BLaER1 (cell line): ENCODE data around the gene AHCYL1.

ENCODE experiments used
- H3K27ac ChIP-seq: shearing (Covaris generic); formaldehyde crosslinking; 2 replicates; pipeline ENCODE4 v1.8.1; 2022
- H3K27me3 ChIP-seq: shearing (Covaris generic); formaldehyde crosslinking; 2 replicates; pipeline ENCODE4 v1.8.1; 2022
- H3K36me3 ChIP-seq: shearing (Covaris generic); formaldehyde crosslinking; 2 replicates; pipeline ENCODE4 v1.8.1; 2022
- H3K4me1 ChIP-seq: shearing (Covaris generic); formaldehyde crosslinking; 2 replicates; pipeline ENCODE4 v1.8.1; 2022
- H3K4me2 ChIP-seq: shearing (Covaris generic); formaldehyde crosslinking; 2 replicates; pipeline ENCODE4 v1.8.1; 2022
- H3K4me3 ChIP-seq: shearing (Covaris generic); formaldehyde crosslinking; 2 replicates; pipeline ENCODE4 v1.8.1; 2022
- H3K9ac ChIP-seq: shearing (Covaris generic); formaldehyde crosslinking; 2 replicates; pipeline ENCODE4 v1.8.1; 2022
- H3K9me3 ChIP-seq: shearing (Covaris generic); formaldehyde crosslinking; 2 replicates; pipeline ENCODE4 v1.8.1; 2022
- H4K20me1 ChIP-seq: shearing (Covaris generic); formaldehyde crosslinking; 2 replicates; pipeline ENCODE4 v1.8.1; 2022
- Cebpa-rat ChIP-seq: shearing (Covaris generic); IDR thresholded peaks from 2 replicates; pipeline ENCODE4 v1.8.1; 2022

Gene AHCYL1

DNA sequence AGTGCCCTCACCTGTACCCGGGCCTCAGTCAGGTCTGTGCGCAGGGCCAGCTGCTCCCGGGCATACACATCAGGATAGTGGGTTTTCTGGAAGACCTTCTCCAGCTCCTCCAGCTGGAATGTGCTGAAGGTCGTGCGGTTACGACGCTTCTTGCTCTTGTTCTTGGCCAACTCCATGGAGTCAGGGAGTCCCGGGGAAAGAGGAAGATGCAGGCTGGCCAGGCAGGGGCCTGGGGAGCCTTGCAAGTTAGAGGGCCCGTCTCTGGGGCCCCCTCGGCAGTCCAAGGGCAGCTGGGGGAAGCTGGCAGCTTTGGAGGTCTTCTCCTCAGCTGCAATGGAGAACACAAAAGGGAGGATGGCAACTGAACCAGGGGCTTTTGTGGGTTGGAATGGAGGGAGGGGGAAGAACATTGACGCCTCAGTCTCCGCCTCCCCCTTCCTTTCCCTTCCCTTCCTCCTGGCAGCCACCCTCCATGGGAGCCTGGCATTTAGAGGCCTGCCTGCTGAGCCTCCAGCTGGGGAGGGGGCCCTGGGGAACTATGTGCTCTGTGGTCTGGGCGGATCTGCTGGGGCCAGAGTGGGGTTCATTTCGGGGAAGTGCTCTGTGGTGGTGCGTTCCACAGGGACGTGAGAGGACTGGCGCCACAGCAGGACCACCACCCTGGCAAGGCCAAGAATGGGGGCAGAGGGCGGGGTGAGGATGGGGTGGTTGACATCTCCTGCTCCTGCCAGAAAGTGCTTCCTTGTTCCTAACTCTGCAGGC, 80.2 kb downstream of the AHCYL1 start:
- Histone ChIP-seq H3K9ac (no peak overlapping the region), H3K9me3 (0 out of 2 replicates have a peak, but pooled peaks cover 7% of the 10 kb centered on the region), H4K20me1 (peaks cover 77% of the 10 kb centered on the region), H3K27me3 (peaks cover 45% of the 10 kb centered on the region), H3K4me2 (peak overlapping the region; percentile 54), H3K4me1 (peaks cover 30% of the 10 kb centered on the region), H3K27ac (no peak overlapping the region), H3K4me3 (no peak overlapping the region), H3K36me3 (peaks cover 13% of the 10 kb centered on the region; the same call in 1 of the 2 replicates)
- no peak for TF ChIP-seq Cebpa-rat

DNA sequence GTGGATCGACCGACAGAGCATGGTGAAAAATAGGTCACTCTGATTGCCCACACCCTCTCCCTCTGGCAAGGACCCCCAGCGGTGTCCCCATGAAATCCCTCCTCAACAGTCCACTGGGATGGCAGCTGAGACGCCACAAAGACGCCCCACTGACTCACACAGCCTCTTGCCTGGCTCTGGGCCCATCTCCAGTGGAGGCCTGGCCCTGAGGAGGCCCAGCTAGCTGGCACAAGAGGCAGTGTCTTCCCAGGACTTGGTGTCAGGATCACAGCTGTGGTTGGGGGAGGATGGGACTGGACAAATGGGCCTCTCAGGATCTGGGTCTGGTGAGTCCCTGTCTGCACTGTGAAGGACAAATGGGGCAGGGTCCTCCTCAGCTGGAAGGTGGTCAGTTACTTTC, 81.3 kb downstream of the AHCYL1 start:
- no peak overlapping the region for H3K4me2 ChIP-seq
- TF ChIP-seq Cebpa-rat = no peak
- H3K27me3 ChIP-seq = peaks cover 56% of the 10 kb centered on the region
- H3K4me3 ChIP-seq = no peak overlapping the region
- H4K20me1 ChIP-seq = peaks cover 76% of the 10 kb centered on the region
- peaks cover 2% of the 10 kb centered on the region; the same call in 1 of the 2 replicates for H3K36me3 ChIP-seq
- 0 out of 2 replicates have a peak, but pooled peaks cover 7% of the 10 kb centered on the region for H3K9me3 ChIP-seq
- no peak overlapping the region for H3K9ac ChIP-seq
- H3K27ac ChIP-seq = no peak overlapping the region
- peaks cover 34% of the 10 kb centered on the region for H3K4me1 ChIP-seq

- peaks cover 84% of the 10 kb centered on the region for H4K20me1 ChIP-seq
- H3K4me3 ChIP-seq = no peak overlapping the region
- peaks cover 73% of the 10 kb centered on the region for H3K27me3 ChIP-seq
- no peak overlapping the region for H3K9ac ChIP-seq
- no peak for TF ChIP-seq Cebpa-rat
- H3K27ac ChIP-seq = no peak overlapping the region
- no peak overlapping the region for H3K4me2 ChIP-seq
- 0 out of 2 replicates have a peak, but pooled peaks cover 7% of the 10 kb centered on the region for H3K9me3 ChIP-seq
- no peaks in the 10 kb centered on the region; the same call in 1 of the 2 replicates for H3K36me3 ChIP-seq
- peaks cover 23% of the 10 kb centered on the region for H3K4me1 ChIP-seq
Measured at GRCh38 chr1:110067479-110067892, 82.9 kb downstream of the AHCYL1 start.

GRCh38 chr1:110067893-110068645, 83.5 kb downstream of the AHCYL1 start:
- Histone ChIP-seq H3K36me3 (no peaks in the 10 kb centered on the region; the same call in 1 of the 2 replicates), H3K27me3 (peaks cover 79% of the 10 kb centered on the region), H3K9ac (no peak overlapping the region), H4K20me1 (peaks cover 79% of the 10 kb centered on the region), H3K4me2 (no peak overlapping the region), H3K4me3 (no peak overlapping the region), H3K4me1 (peaks cover 18% of the 10 kb centered on the region), H3K9me3 (0 out of 2 replicates have a peak, but pooled peaks cover 7% of the 10 kb centered on the region), H3K27ac (no peak overlapping the region)
- no peak for TF ChIP-seq Cebpa-rat

DNA sequence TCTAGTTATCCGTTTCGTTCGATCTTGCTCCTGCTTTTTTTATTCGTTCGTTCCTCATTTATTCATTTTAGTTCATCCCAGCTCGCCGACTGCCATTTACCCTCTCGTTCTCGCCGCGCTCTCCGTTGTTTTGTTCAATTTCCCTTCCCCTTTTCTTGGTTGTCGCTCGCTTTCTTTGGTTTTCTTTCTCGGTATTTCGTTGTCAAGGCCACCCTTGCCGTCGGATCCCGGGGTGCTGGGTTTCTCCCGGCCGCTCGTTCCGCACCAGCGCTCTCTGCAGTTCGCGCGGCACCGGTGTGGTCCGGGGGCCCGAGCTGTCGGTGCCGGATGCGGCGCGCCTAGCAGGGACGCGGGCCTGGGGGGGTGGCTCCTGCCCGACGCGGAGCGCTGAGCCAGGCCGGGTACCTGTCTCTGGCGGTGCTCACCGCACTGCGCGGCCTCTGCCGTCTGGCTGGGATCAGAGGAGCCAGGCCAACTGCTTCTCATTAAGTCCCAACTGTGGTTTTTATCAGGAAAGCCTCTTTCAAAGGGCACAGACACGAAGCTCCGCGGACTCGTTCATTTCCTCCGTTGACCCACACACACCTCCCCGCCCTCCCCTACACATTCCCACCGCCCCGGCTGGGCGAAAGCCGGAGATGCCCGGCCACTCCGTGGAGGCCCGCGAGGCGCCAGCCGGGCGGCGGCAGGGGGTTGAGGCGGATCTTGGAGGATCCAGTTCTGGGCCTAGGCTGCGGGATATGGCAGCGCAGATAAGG, 84.3 kb downstream of the AHCYL1 start:
- Histone ChIP-seq H4K20me1 (peaks cover 74% of the 10 kb centered on the region), H3K4me3 (no peak overlapping the region), H3K36me3 (no peaks in the 10 kb centered on the region; the same call in 1 of the 2 replicates), H3K9me3 (0 out of 2 replicates have a peak, but pooled peaks cover 7% of the 10 kb centered on the region), H3K27me3 (peaks cover 86% of the 10 kb centered on the region), H3K9ac (no peak overlapping the region), H3K27ac (no peak overlapping the region), H3K4me1 (peaks cover 18% of the 10 kb centered on the region), H3K4me2 (no peak overlapping the region)
- no peak for TF ChIP-seq Cebpa-rat

DNA sequence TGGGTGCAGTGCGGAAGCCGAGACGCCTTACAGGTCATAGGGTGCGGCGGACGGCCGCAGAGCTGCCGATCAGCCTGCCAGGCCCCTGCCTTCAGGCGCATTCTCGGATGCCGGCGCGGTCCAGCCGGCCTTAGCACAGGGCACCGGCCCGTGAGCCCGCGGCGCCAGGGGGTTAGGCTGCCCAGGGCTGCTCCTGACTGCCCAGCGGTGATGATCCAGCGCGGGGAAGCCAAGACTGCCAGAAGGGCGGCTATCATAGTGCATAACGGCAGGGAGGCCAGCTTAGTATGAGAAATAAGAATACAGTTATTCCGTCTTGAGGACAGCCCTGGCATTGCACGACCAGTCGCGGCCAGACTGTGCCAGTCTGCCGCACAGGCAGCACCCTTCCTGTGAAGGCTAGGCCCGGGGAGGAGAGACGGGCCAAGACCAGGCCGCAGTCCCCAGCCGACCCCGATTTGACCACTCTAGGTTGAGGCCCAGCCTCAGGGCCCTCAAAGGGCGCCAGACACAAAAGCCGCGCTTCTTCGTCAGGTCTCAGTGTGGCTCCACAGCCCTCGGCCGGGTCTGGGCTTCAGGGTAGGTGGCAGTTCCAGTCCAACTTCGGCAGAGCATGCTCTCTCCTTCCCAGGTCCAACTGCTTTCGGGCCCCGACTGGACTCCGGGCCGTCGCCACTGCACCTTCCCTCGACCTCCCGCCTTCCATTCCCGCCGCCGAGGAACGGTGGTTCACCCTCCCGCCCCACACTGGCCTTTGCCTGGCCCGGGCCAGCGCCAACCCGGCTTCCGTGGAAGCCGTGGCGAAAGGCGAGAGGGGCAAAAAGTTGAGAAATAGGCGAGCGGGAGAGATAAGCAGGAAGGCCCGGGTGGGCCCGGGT, 85.1 kb downstream of the AHCYL1 start:
- no peak overlapping the region for H3K4me3 ChIP-seq
- H4K20me1 ChIP-seq = peaks cover 66% of the 10 kb centered on the region
- peaks cover 93% of the 10 kb centered on the region for H3K27me3 ChIP-seq
- H3K9ac ChIP-seq = no peak overlapping the region
- no peak overlapping the region for H3K27ac ChIP-seq
- 0 out of 2 replicates have a peak, but pooled peaks cover 7% of the 10 kb centered on the region for H3K9me3 ChIP-seq
- no peak for TF ChIP-seq Cebpa-rat
- H3K4me2 ChIP-seq = no peak overlapping the region
- H3K4me1 ChIP-seq = peaks cover 12% of the 10 kb centered on the region
- no peaks in the 10 kb centered on the region for H3K36me3 ChIP-seq

DNA sequence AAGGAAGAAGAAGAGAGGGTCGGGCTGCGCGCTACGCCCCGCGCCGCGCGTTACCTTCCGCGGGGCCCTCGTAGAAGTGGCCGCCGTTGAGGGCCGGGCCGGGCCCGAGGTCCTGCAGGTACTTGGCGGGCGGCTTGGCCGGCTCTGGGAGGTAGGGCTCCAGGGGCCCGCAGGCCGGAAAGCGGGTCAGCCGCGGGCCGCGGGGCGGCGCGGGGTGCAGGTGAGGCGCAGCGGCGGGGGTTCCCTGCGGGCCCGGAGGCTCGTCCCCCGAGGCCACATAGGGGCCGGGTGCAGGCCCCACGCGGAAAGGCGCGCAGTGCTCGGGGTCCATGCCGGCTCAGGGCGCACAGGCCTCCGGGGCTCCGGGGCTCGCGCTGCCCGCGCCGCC, 85.7 kb downstream of the AHCYL1 start:
- Histone ChIP-seq H3K4me2 (no peak overlapping the region), H3K4me3 (no peak overlapping the region), H3K9ac (no peak overlapping the region), H3K27ac (no peak overlapping the region), H3K36me3 (no peaks in the 10 kb centered on the region), H3K4me1 (peaks cover 6% of the 10 kb centered on the region), H3K27me3 (peaks cover 94% of the 10 kb centered on the region), H3K9me3 (0 out of 2 replicates have a peak, but pooled peaks cover 7% of the 10 kb centered on the region), H4K20me1 (peaks cover 59% of the 10 kb centered on the region)
- no peak for TF ChIP-seq Cebpa-rat

GRCh38 chr1:110070671-110071242, 86.2 kb downstream of the AHCYL1 start, which contains the start of gene ALX3:
Gene ALX3 (minus strand): TSS chr1:110070672. CDS start chr1:110070612, 60 bp downstream.
- H3K27ac ChIP-seq = no peak within 1 kb of the TSS
- no peak within 1 kb of the TSS for H3K9ac ChIP-seq
- H3K36me3 ChIP-seq = no peaks in the 10 kb centered on the region
- H4K20me1 ChIP-seq = peaks cover 55% of the 10 kb centered on the region
- peaks cover 5% of the 10 kb centered on the region; the same call in 1 of the 2 replicates for H3K4me1 ChIP-seq
- no peak within 1 kb of the TSS for H3K4me2 ChIP-seq
- peaks cover 89% of the 10 kb centered on the region for H3K27me3 ChIP-seq
- TF ChIP-seq Cebpa-rat = no peak
- 0 out of 2 replicates have a peak, but pooled peaks cover 7% of the 10 kb centered on the region for H3K9me3 ChIP-seq
- H3K4me3 ChIP-seq = no peak within 1 kb of the TSS
